Liver (tissue), 3 donors: Measurements from ENCODE around the gene KRTAP2-3.

Experiments used
- ATF3 ChIP-seq: IDR thresholded peaks from 2 replicates; pipeline ENCODE4 v1.6.1; 2016; ENCODE audit warnings: antibody characterized with exemption
- CTCF ChIP-seq: fragments of 150-350 bp; IDR thresholded peaks from 2 replicates; pipeline ENCODE4 v1.5.1; 2017; ENCODE audit warnings: improper control_type of control experiment, low read depth, low read length; ENCODE audit not compliant: missing input control
- GABPA ChIP-seq, 2 donors: IDR thresholded peaks in 1 of 2; conservative IDR thresholded peaks in 1 of 2; 2 replicates each; pipeline ENCODE4 v1.6.1; 2016; ENCODE audit warnings: antibody characterized with exemption in 2 of 2, mild to moderate bottlenecking in 1 of 2, moderate library complexity in 1 of 2
- HNF4A ChIP-seq, 2 donors: conservative IDR thresholded peaks; 2 replicates each; pipeline ENCODE4 v1.6.1; 2016; ENCODE audit warnings: antibody characterized with exemption in 2 of 2, mild to moderate bottlenecking in 2 of 2
- JUND ChIP-seq, 2 donors: IDR thresholded peaks; 2 replicates each; pipeline ENCODE4 v1.6.1; 2016; ENCODE audit warnings: antibody characterized with exemption in 2 of 2
- MAX ChIP-seq: IDR thresholded peaks from 2 replicates; pipeline ENCODE4 v1.6.1; 2016; ENCODE audit warnings: antibody characterized with exemption
- NR2F2 ChIP-seq: IDR thresholded peaks from 2 replicates; pipeline ENCODE4 v1.6.1; 2016; ENCODE audit warnings: antibody characterized with exemption
- RAD21 ChIP-seq, 2 donors: IDR thresholded peaks; 2 replicates each; pipeline ENCODE4 v1.6.1; 2016; ENCODE audit warnings: antibody characterized with exemption in 2 of 2, mild to moderate bottlenecking in 2 of 2
- REST ChIP-seq: IDR thresholded peaks from 2 replicates; pipeline ENCODE4 v1.6.1; 2016; ENCODE audit warnings: antibody characterized with exemption, mild to moderate bottlenecking
- SP1 ChIP-seq: IDR thresholded peaks from 2 replicates; pipeline ENCODE4 v1.6.1; 2018; ENCODE audit warnings: antibody characterized with exemption, mild to moderate bottlenecking
- ZBTB33 ChIP-seq: IDR thresholded peaks from 2 replicates; pipeline ENCODE4 v1.6.1; 2016; ENCODE audit warnings: antibody characterized with exemption
- donor health status: healthy.
- donor health status: healthy.

GRCh38 chr17:41026715-41027471, 33.0 kb downstream of the KRTAP2-3 start, which contains the start of gene KRTAP1-5:
- TF ChIP-seq CTCF, result no peak
- no peak for TF ChIP-seq ATF3
- TF ChIP-seq REST, result no peak
- TF ChIP-seq GABPA (IDR thresholded peaks at IDR 0.05 in 1 of 2, conservative IDR thresholded peaks at IDR 0.05 in 1 of 2), result no peak
- TF ChIP-seq SP1, result no peak
- no peak for TF ChIP-seq ZBTB33
- TF ChIP-seq NR2F2, result no peak
- no peak for TF ChIP-seq MAX
- no peak for TF ChIP-seq JUND (IDR thresholded peaks at IDR 0.05)
- TF ChIP-seq HNF4A (conservative IDR thresholded peaks at IDR 0.05), result no peak
- TF ChIP-seq RAD21 (IDR thresholded peaks at IDR 0.05), result no peak
